ENCODE measurements around the gene CAMK2B.

Gene CAMK2B

GRCh38 chr7:44368455-44368854 is 43.1 kb upstream of the CAMK2B start:
- H4K5ac ChIP-seq (ENCODE audit: low read length) = no peak overlapping the region
- H3K18ac ChIP-seq (ENCODE audit: low read length) = no peak overlapping the region
- no peak overlapping the region for H3K4ac ChIP-seq (ENCODE audit: low read depth, low read length)
- H3K56ac ChIP-seq (ENCODE audit: low read length) = no peak overlapping the region
- no peak overlapping the region for H3K4me2 ChIP-seq (ENCODE audit: low read length)
- H3K4me1 ChIP-seq (ENCODE audit: control insufficient read depth, low read depth, low read length) = no peaks in the 10 kb centered on the region
- H2BK15ac ChIP-seq (replicated peaks; ENCODE audit: low read depth) = no peak overlapping the region
- H2AK5ac ChIP-seq (ENCODE audit: low read length) = no peak overlapping the region
- H3K27me3 ChIP-seq (ENCODE audit: insufficient read depth, low read length, poor library complexity) = no peaks in the 10 kb centered on the region
- H3K23ac ChIP-seq (ENCODE audit: low read length) = no peak overlapping the region
- no peak overlapping the region for H2BK120ac ChIP-seq (ENCODE audit: low read depth, low read length)
- no peaks in the 10 kb centered on the region for H3K36me3 ChIP-seq (ENCODE audit: control insufficient read depth, insufficient read depth, low read length)
- no peaks in the 10 kb centered on the region for H3K79me2 ChIP-seq (ENCODE audit: control insufficient read depth, insufficient read depth, low read length)
- no peaks in the 10 kb centered on the region for H3K79me1 ChIP-seq (ENCODE audit: low read length)
- DNase-seq = no peak
- no peak overlapping the region for H3K4me3 ChIP-seq (ENCODE audit: low read length)
- no peak overlapping the region for H3K9ac ChIP-seq (ENCODE audit: low read length)
- no peak overlapping the region for H2BK5ac ChIP-seq (ENCODE audit: low read length)
- no peak overlapping the region for H3K27ac ChIP-seq (ENCODE audit: low read depth, low read length)
- H4K8ac ChIP-seq (ENCODE audit: low read depth, low read length) = no peak overlapping the region

DNA sequence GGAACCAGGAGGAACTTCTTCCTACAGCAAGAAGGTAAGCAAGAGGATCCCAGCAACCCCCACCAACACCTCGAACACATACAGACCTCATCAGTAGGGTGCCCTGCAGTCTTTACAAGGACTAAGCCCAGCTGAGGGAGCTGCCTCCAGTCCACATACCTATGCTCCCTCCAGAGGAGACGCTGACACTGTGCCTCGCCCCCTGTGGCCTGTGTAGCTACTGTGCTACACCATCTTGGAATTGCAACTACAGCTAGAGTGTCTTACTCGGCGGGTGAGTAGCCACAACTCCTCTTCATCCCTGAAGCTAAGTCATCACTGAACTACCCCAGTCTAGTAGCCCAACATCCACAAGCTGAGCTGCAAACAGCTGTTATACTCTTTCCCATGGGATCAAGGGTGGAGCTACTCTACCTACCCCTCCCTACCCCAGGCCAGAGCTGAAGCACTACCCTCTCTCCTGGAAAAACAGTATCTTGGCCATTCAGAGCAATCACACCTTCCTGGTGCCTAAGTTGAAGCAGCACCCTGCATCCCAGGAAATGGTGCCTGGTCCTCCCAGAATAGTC is 42.2 kb upstream of the CAMK2B start:
- no peak overlapping the region for H2BK15ac ChIP-seq (replicated peaks; ENCODE audit: low read depth)
- peak; percentile 25 for DNase-seq
- H2AK5ac ChIP-seq (ENCODE audit: low read length) = no peak overlapping the region
- no peak overlapping the region for H3K23ac ChIP-seq (ENCODE audit: low read length)
- H3K27me3 ChIP-seq (ENCODE audit: insufficient read depth, low read length, poor library complexity) = no peaks in the 10 kb centered on the region
- no peak overlapping the region for H3K27ac ChIP-seq (ENCODE audit: low read depth, low read length)
- no peaks in the 10 kb centered on the region for H3K79me1 ChIP-seq (ENCODE audit: low read length)
- no CpG with 5 or more reads among the region's 5 CpGs for WGBS (ENCODE audit: extremely low coverage, insufficient coverage, low lambda C conversion rate)
- H4K8ac ChIP-seq (ENCODE audit: low read depth, low read length) = no peak overlapping the region
- no peaks in the 10 kb centered on the region for H3K4me1 ChIP-seq (ENCODE audit: control insufficient read depth, low read depth, low read length)
- no peak overlapping the region for H2BK5ac ChIP-seq (ENCODE audit: low read length)
- no peak overlapping the region for H3K4ac ChIP-seq (ENCODE audit: low read depth, low read length)
- no peak overlapping the region for H2BK120ac ChIP-seq (ENCODE audit: low read depth, low read length)
- H3K36me3 ChIP-seq (ENCODE audit: control insufficient read depth, insufficient read depth, low read length) = no peaks in the 10 kb centered on the region
- no peaks in the 10 kb centered on the region for H3K79me2 ChIP-seq (ENCODE audit: control insufficient read depth, insufficient read depth, low read length)
- H4K5ac ChIP-seq (ENCODE audit: low read length) = no peak overlapping the region
- H3K56ac ChIP-seq (ENCODE audit: low read length) = no peak overlapping the region
- H3K9ac ChIP-seq (ENCODE audit: low read length) = no peak overlapping the region
- H3K4me2 ChIP-seq (ENCODE audit: low read length) = no peak overlapping the region
- H3K4me3 ChIP-seq (ENCODE audit: low read length) = no peak overlapping the region
- no peak overlapping the region for H3K18ac ChIP-seq (ENCODE audit: low read length)

- DNase-seq = no peak
- no peak overlapping the region for H2AK5ac ChIP-seq (ENCODE audit: low read length)
- no peak overlapping the region for H3K4ac ChIP-seq (ENCODE audit: low read depth, low read length)
- no peak overlapping the region for H2BK120ac ChIP-seq (ENCODE audit: low read depth, low read length)
- H2BK5ac ChIP-seq (ENCODE audit: low read length) = no peak overlapping the region
- no peaks in the 10 kb centered on the region for H3K4me1 ChIP-seq (ENCODE audit: control insufficient read depth, low read depth, low read length)
- no peak overlapping the region for H3K27ac ChIP-seq (ENCODE audit: low read depth, low read length)
- no peak overlapping the region for H3K56ac ChIP-seq (ENCODE audit: low read length)
- H3K27me3 ChIP-seq (ENCODE audit: insufficient read depth, low read length, poor library complexity) = no peaks in the 10 kb centered on the region
- no peak overlapping the region for H3K9ac ChIP-seq (ENCODE audit: low read length)
- no peak overlapping the region for H4K8ac ChIP-seq (ENCODE audit: low read depth, low read length)
- no peak overlapping the region for H3K4me2 ChIP-seq (ENCODE audit: low read length)
- H4K5ac ChIP-seq (ENCODE audit: low read length) = no peak overlapping the region
- no peaks in the 10 kb centered on the region for H3K79me1 ChIP-seq (ENCODE audit: low read length)
- WGBS (ENCODE audit: extremely low coverage, insufficient coverage, low lambda C conversion rate) = no CpG with 5 or more reads among the region's 4 CpGs
- no peak overlapping the region for H3K18ac ChIP-seq (ENCODE audit: low read length)
- no peaks in the 10 kb centered on the region for H3K36me3 ChIP-seq (ENCODE audit: control insufficient read depth, insufficient read depth, low read length)
- no peaks in the 10 kb centered on the region for H3K79me2 ChIP-seq (ENCODE audit: control insufficient read depth, insufficient read depth, low read length)
- H2BK15ac ChIP-seq (replicated peaks; ENCODE audit: low read depth) = no peak overlapping the region
- no peak overlapping the region for H3K23ac ChIP-seq (ENCODE audit: low read length)
- no peak overlapping the region for H3K4me3 ChIP-seq (ENCODE audit: low read length)
Measured at GRCh38 chr7:44366986-44367385, 41.6 kb upstream of the CAMK2B start.

DNA sequence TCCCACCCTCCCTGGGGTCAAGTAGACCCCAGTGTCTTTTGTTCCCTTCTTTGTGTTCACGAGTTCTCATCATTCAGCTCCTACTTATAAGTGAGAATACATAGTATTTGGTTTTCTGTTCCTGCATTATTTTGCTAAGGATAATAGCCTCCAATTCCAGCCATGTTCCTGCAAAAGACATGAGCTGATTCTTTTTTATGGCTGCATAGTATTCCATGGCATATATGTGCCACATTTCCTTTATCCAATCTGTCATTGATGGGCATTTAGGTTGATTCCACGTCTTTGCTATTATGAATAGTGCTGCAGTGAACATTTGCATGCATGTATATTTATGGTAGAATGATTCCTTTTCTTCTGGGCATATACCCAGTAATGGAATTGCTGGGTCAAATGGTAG is 28.3 kb upstream of the CAMK2B start:
- no peak overlapping the region for H3K18ac ChIP-seq (ENCODE audit: low read length)
- no peak overlapping the region for H3K27ac ChIP-seq (ENCODE audit: low read depth, low read length)
- no peak overlapping the region for H3K4ac ChIP-seq (ENCODE audit: low read depth, low read length)
- no peak overlapping the region for H2BK5ac ChIP-seq (ENCODE audit: low read length)
- no peaks in the 10 kb centered on the region for H3K36me3 ChIP-seq (ENCODE audit: control insufficient read depth, insufficient read depth, low read length)
- no peak for DNase-seq
- WGBS (ENCODE audit: extremely low coverage, insufficient coverage, low lambda C conversion rate) = no CpG with 5 or more reads among the region's 2 CpGs
- no peak overlapping the region for H2BK120ac ChIP-seq (ENCODE audit: low read depth, low read length)
- H3K23ac ChIP-seq (ENCODE audit: low read length) = no peak overlapping the region
- no peaks in the 10 kb centered on the region for H3K79me2 ChIP-seq (ENCODE audit: control insufficient read depth, insufficient read depth, low read length)
- no peaks in the 10 kb centered on the region for H3K4me1 ChIP-seq (ENCODE audit: control insufficient read depth, low read depth, low read length)
- no peaks in the 10 kb centered on the region for H3K27me3 ChIP-seq (ENCODE audit: insufficient read depth, low read length, poor library complexity)
- H3K9ac ChIP-seq (ENCODE audit: low read length) = no peak overlapping the region
- H3K56ac ChIP-seq (ENCODE audit: low read length) = no peak overlapping the region
- H4K5ac ChIP-seq (ENCODE audit: low read length) = no peak overlapping the region
- H2AK5ac ChIP-seq (ENCODE audit: low read length) = no peak overlapping the region
- no peak overlapping the region for H4K8ac ChIP-seq (ENCODE audit: low read depth, low read length)
- H2BK15ac ChIP-seq (replicated peaks; ENCODE audit: low read depth) = no peak overlapping the region
- no peak overlapping the region for H3K4me3 ChIP-seq (ENCODE audit: low read length)
- no peaks in the 10 kb centered on the region for H3K79me1 ChIP-seq (ENCODE audit: low read length)
- H3K4me2 ChIP-seq (ENCODE audit: low read length) = no peak overlapping the region

DNA sequence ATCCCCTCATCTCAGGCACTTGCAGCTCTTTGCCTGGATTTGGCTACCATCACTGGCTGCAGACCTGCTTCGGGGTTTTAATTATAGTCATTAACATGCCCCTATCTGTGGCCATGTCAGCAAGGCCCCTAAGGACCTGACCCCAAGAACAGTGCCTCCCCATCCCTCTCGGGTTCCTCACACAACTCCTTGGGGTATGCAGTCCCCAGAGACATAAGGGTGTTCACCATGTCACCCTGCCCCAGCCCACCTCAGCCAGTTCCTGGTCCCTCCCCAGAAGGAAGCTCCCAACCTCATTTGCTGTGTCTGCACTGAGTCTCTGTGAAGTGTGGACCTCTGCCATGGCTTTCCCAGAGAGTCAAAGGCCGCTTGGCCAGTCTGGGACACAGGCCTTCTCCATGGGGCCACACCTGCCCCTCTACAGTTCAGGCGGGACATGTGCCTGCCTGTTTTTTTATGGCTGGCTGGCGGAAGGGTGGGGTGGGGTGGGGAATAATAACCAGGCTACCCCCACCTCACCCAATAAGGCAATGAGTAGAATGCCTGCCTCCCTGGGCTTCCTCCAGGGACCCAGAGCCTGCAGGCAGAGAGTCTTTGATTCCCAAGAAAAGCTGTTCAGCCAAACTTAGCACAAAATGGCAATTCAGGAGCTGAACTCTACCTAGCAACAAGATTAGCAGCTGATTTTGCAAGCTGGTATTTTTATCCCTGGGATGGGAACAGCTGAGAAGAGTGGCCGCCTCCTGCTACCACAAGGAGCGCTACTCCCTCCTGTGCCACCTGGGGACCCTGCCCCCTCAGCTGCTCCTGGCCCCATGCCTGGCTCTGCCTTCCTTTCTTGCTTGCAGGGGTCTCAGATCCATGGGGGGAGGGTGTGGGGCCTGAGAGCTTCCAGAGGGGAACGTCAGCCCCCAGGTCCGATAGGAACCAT is 23.7 kb upstream of the CAMK2B start:
- H3K36me3 ChIP-seq (ENCODE audit: control insufficient read depth, insufficient read depth, low read length) = no peaks in the 10 kb centered on the region
- no CpG with 5 or more reads among the region's 9 CpGs for WGBS (ENCODE audit: extremely low coverage, insufficient coverage, low lambda C conversion rate)
- no peak overlapping the region for H3K4me2 ChIP-seq (ENCODE audit: low read length)
- no peak overlapping the region for H2BK5ac ChIP-seq (ENCODE audit: low read length)
- H3K27ac ChIP-seq (ENCODE audit: low read depth, low read length) = no peak overlapping the region
- H2AK5ac ChIP-seq (ENCODE audit: low read length) = no peak overlapping the region
- H3K4ac ChIP-seq (ENCODE audit: low read depth, low read length) = no peak overlapping the region
- H4K8ac ChIP-seq (ENCODE audit: low read depth, low read length) = no peak overlapping the region
- H4K5ac ChIP-seq (ENCODE audit: low read length) = no peak overlapping the region
- no peak overlapping the region for H2BK120ac ChIP-seq (ENCODE audit: low read depth, low read length)
- H3K4me1 ChIP-seq (ENCODE audit: control insufficient read depth, low read depth, low read length) = no peaks in the 10 kb centered on the region
- no peak overlapping the region for H3K9ac ChIP-seq (ENCODE audit: low read length)
- no peak overlapping the region for H2BK15ac ChIP-seq (replicated peaks; ENCODE audit: low read depth)
- H3K79me2 ChIP-seq (ENCODE audit: control insufficient read depth, insufficient read depth, low read length) = no peaks in the 10 kb centered on the region
- H3K4me3 ChIP-seq (ENCODE audit: low read length) = no peak overlapping the region
- no peak overlapping the region for H3K23ac ChIP-seq (ENCODE audit: low read length)
- DNase-seq = peak; percentile 66
- no peak overlapping the region for H3K18ac ChIP-seq (ENCODE audit: low read length)
- no peak overlapping the region for H3K56ac ChIP-seq (ENCODE audit: low read length)
- H3K27me3 ChIP-seq (ENCODE audit: insufficient read depth, low read length, poor library complexity) = no peaks in the 10 kb centered on the region
- H3K79me1 ChIP-seq (ENCODE audit: low read length) = no peaks in the 10 kb centered on the region
